B cell (primary cell): ENCODE measurements around the gene GLIPR2. TPM values are rescaled to one million over a fixed set of nuclear protein-coding genes. Genes with fewer than 3 reads are reported as not detected.
"Not testable (repeated sequence)": the region's sequence is repeated elsewhere in the genome, so short reads cannot be mapped to it uniquely, and the experiment has no call there.

Experiments used
- ATAC-seq: fragments of 200-7000 bp; cut with Tn5 transposase; one replicate; pipeline ENCODE4 v1.10.0; 2021; ENCODE audit warnings: low read depth, mild to moderate bottlenecking, moderate number of reproducible peaks, moderate library complexity
- CTCF ChIA-PET: fragments of 350-600 bp; sonication (Branson Sonifier 250); formaldehyde crosslinking; loops from one replicate; lab custom pipeline; 2021; ENCODE audit warnings: antibody characterized with exemption, inconsistent platforms; lab: Charles Lee
- POLR2A ChIA-PET: fragments of 350-600 bp; sonication (Branson Sonifier 250); formaldehyde crosslinking; loops from one replicate; lab custom pipeline; 2021; ENCODE audit warnings: antibody characterized with exemption; lab: Charles Lee
- DNase-seq: peaks from one replicate; pipeline ENCODE4 v3.0.0; 2013
- H2AFZ ChIP-seq: 2 replicates; pipeline ENCODE4 v1.6.1; 2012; ENCODE audit warnings: mild to moderate bottlenecking, low read depth, low read length; ENCODE audit not compliant: insufficient read depth, poor library complexity, severe bottlenecking
- H3K27ac ChIP-seq, 2 donors: 1 replicate in 1 of 2; 2 replicates in 1 of 2; pipeline ENCODE4 v1.5.1; 2012 to 2013; ENCODE audit warnings: low read length in 2 of 2, mild to moderate bottlenecking in 2 of 2, moderate library complexity in 1 of 2
- H3K27me3 ChIP-seq, 4 experiments: fragments of 200-600 bp in 1 of 4; sonication (generic) in 1 of 4; replicated peaks in 1 of 4; 1 replicate in 2 of 4; 2 replicates in 2 of 4; pipeline versions ENCODE4 v1.6.1 to v1.7.0; 2013 to 2016; ENCODE audit warnings: low read length in 3 of 4, mild to moderate bottlenecking in 2 of 4, mixed read lengths in 1 of 4, moderate library complexity in 1 of 4; ENCODE audit not compliant: insufficient read depth in 4 of 4, control insufficient read depth in 3 of 4; ENCODE audit errors: control extremely low read depth in 1 of 4
- H3K36me3 ChIP-seq, 2 experiments: replicated peaks in 1 of 2; 1 replicate in 1 of 2; 2 replicates in 1 of 2; pipeline versions ENCODE4 v1.6.1 to v1.7.1; 2013; ENCODE audit warnings: low read length in 1 of 2; ENCODE audit not compliant: insufficient read depth in 2 of 2, control insufficient read depth in 1 of 2; ENCODE audit errors: control extremely low read depth in 1 of 2, extremely low read depth in 1 of 2
- H3K4me1 ChIP-seq, 2 donors: fragments of 200-600 bp in 1 of 2; sonication (generic) in 1 of 2; 1 replicate in 1 of 2; 2 replicates in 1 of 2; pipeline versions ENCODE4 v1.5.1 to v1.6.1; 2013 to 2017; ENCODE audit warnings: low read length in 2 of 2; ENCODE audit not compliant: control insufficient read depth in 2 of 2, insufficient read depth in 2 of 2
- H3K4me2 ChIP-seq: replicated peaks from 2 replicates; pipeline ENCODE3; 2012; ENCODE audit warnings: mild to moderate bottlenecking, low read depth, low read length; ENCODE audit not compliant: poor library complexity, severe bottlenecking
- H3K4me3 ChIP-seq, 5 experiments: fragments of 200-600 bp in 1 of 5; sonication (generic) in 1 of 5; 1 replicate in 3 of 5; 2 replicates in 2 of 5; pipeline versions ENCODE4 v1.5.1 to v1.7.0; 2011 to 2016; ENCODE audit warnings: low read length in 4 of 5, mild to moderate bottlenecking in 4 of 5, low read depth in 2 of 5, control low read depth in 1 of 5, moderate library complexity in 1 of 5; ENCODE audit not compliant: insufficient read depth in 1 of 5; ENCODE audit errors: control extremely low read depth in 1 of 5, extremely low read depth in 1 of 5
- H3K79me2 ChIP-seq: fragments of 200-600 bp; sonication (generic); one replicate; pipeline ENCODE4 v1.6.0; 2016; ENCODE audit warnings: low read length; ENCODE audit not compliant: control insufficient read depth, insufficient read depth
- H3K9ac ChIP-seq: fragments of 200-600 bp; sonication (generic); 2 replicates; pipeline ENCODE4 v1.6.1; 2017; ENCODE audit warnings: mild to moderate bottlenecking, low read length, moderate library complexity
- H3K9me3 ChIP-seq, 3 donors: one replicate each; pipeline versions ENCODE4 v1.6.1 to v1.7.1; 2013; ENCODE audit warnings: low read length in 2 of 3; ENCODE audit not compliant: control insufficient read depth in 2 of 3, insufficient read depth in 1 of 3; ENCODE audit errors: control extremely low read depth in 1 of 3
- H4K20me1 ChIP-seq: 2 replicates; pipeline ENCODE4 v1.6.0; 2012; ENCODE audit warnings: mild to moderate bottlenecking, low read length; ENCODE audit not compliant: insufficient read depth, control insufficient read depth, poor library complexity, severe bottlenecking
- H3K27ac Mint-ChIP-seq: one replicate; pipeline ENCODE4 v1.8.0; 2021; ENCODE audit warnings: mixed read lengths
- H3K27me3 Mint-ChIP-seq: one replicate; pipeline ENCODE4 v1.8.0; 2021; ENCODE audit warnings: mixed read lengths
- H3K4me1 Mint-ChIP-seq: one replicate; pipeline ENCODE4 v1.8.0; 2021; ENCODE audit warnings: mixed read lengths
- H3K4me3 Mint-ChIP-seq: one replicate; pipeline ENCODE4 v1.8.0; 2021; ENCODE audit warnings: mixed read lengths
- H3K9me3 Mint-ChIP-seq: one replicate; pipeline ENCODE4 v1.8.0; 2022; ENCODE audit warnings: mixed read lengths; ENCODE audit not compliant: insufficient read depth
- CTCF ChIP-seq: fragments of 200-600 bp; IDR thresholded peaks from one replicate; pipeline ENCODE4 v1.8.0; 2022; ENCODE audit warnings: antibody characterized with exemption, mild to moderate bottlenecking
- EZH2 ChIP-seq: IDR thresholded peaks from 2 replicates; pipeline ENCODE4 v1.6.1; 2012; ENCODE audit warnings: borderline replicate concordance, low read depth, mild to moderate bottlenecking, moderate library complexity, low read length; ENCODE audit not compliant: insufficient read depth, poor library complexity, severe bottlenecking
- WGBS: methylation state at CpG from one replicate; pipeline ENCODE4 v1.1.5; 2013; ENCODE audit warnings: missing lambda C conversion rate; ENCODE audit not compliant: insufficient coverage; 5-methylcytosine and 5-hydroxymethylcytosine counted together
- intact Hi-C: fragments of 100-400 bp; cut with micrococcal nuclease; formaldehyde crosslinking; loops from one replicate; pipeline ENCODE4 v1.10.0; 2022
- polyA plus RNA-seq: library from polyadenylated mRNA; depleted of rRNA; stranded (reverse); fragments of >200 nt; gene quantifications from 2 replicates; pipeline ENCODE4 v1.2.3, GENCODE V29; 2012
- total RNA-seq, 2 donors: library from RNA; stranded (reverse); fragments of 120-200 nt in 1 of 2; gene quantifications; 1 replicate in 1 of 2; 2 replicates in 1 of 2; pipeline versions ENCODE4 v1.2.3 to v1.2.4, GENCODE V29; 2013 to 2022

The GLIPR2 gene
- total and polyA plus RNA-seq, 2 donors (not counting 1 experiment from before 2014, with no cell fraction given) = 13.7 to 14.6 TPM

- TF ChIP-seq EZH2 (no peak), CTCF (no peak)
- no peak overlapping the region for H3K4me3 ChIP-seq
- H3K36me3 ChIP-seq = no peaks in the 10 kb centered on the region
- DNase-seq (no peak), ATAC-seq (no peak)
- no peaks in the 10 kb centered on the region for H3K27me3 ChIP-seq
- CTCF ChIA-PET = interaction anchor here (4.0 kb wide), 1 partner anchor 71 kb away, joined by 32 read pairs; no protein-coding TSS in a partner anchor
- 79% methylated on average over 2 of the region's 3 CpGs for WGBS
- no peak overlapping the region for H3K4me2 ChIP-seq
- no peak overlapping the region for H3K27ac ChIP-seq
- intact Hi-C loops = no loop called here
- no peaks in the 10 kb centered on the region for H4K20me1 ChIP-seq
- no peak overlapping the region for H3K4me3 Mint-ChIP-seq
- H3K9me3 Mint-ChIP-seq = no peaks in the 10 kb centered on the region
- no peak overlapping the region for H2AFZ ChIP-seq
- no peak overlapping the region for H3K27ac Mint-ChIP-seq
- H3K79me2 ChIP-seq = no peaks in the 10 kb centered on the region
- H3K27me3 Mint-ChIP-seq = peaks cover 2% of the 10 kb centered on the region
- no peaks in the 10 kb centered on the region for H3K4me1 Mint-ChIP-seq
- POLR2A ChIA-PET = no interaction called here
- no peaks in the 10 kb centered on the region for H3K4me1 ChIP-seq
- H3K9ac ChIP-seq = no peak overlapping the region
- H3K9me3 ChIP-seq = peaks cover 0 to 3% (median 0%) of the 10 kb centered on the region in 3 donors
These were observed 38.2 kb downstream of the GLIPR2 start for GRCh38 chr9:36174731-36175130.

- intact Hi-C loops, POLR2A ChIA-PET, H3K27ac ChIP-seq, H3K4me1 ChIP-seq, H3K9me3 Mint-ChIP-seq, H3K36me3 ChIP-seq, H2AFZ ChIP-seq, H3K4me3 ChIP-seq, ATAC-seq, H3K79me2 ChIP-seq, H3K4me3 Mint-ChIP-seq, H3K4me1 Mint-ChIP-seq, H3K9ac ChIP-seq, H3K27me3 Mint-ChIP-seq, H4K20me1 ChIP-seq, H3K27ac Mint-ChIP-seq, H3K9me3 ChIP-seq, H3K27me3 ChIP-seq, H3K4me2 ChIP-seq, DNase-seq: not testable (repeated sequence)
- CTCF ChIA-PET = interaction anchor here (1.7 kb wide), 1 partner anchor 16 kb away, joined by 4 read pairs; the partner anchor contains the start of gene CLTA
- WGBS = 92% methylated on average over 2 of the region's 3 CpGs
These were observed 38.7 kb downstream of the GLIPR2 start for GRCh38 chr9:36175209-36175608.

GRCh38 chr9:36176496-36176895 lies 40.0 kb downstream of the GLIPR2 start:
- H2AFZ ChIP-seq, ATAC-seq, H3K9me3 ChIP-seq, H3K4me1 ChIP-seq, H4K20me1 ChIP-seq, H3K9me3 Mint-ChIP-seq, H3K9ac ChIP-seq, H3K4me2 ChIP-seq, H3K27ac ChIP-seq, H3K4me1 Mint-ChIP-seq, H3K36me3 ChIP-seq, POLR2A ChIA-PET, H3K27ac Mint-ChIP-seq, H3K27me3 Mint-ChIP-seq, H3K4me3 Mint-ChIP-seq, H3K4me3 ChIP-seq, DNase-seq, H3K27me3 ChIP-seq, intact Hi-C loops, H3K79me2 ChIP-seq: not testable (repeated sequence)
- WGBS = 100% methylated on average over 4 of the region's 10 CpGs
- CTCF ChIA-PET = interaction anchor here (1.3 to 1.7 kb wide), 2 partner anchors 10 to 14 kb away, joined by 4 to 5 read pairs; partner anchors contain the start of gene CLTA
